Smooth muscle cell (in vitro differentiated cells): Measurements from ENCODE around the gene EPHA6. TPM values are rescaled to one million over a fixed set of nuclear protein-coding genes. Genes with fewer than 3 reads are reported as not detected.
"Not testable (repeated sequence)": the region's sequence is repeated elsewhere in the genome, so short reads cannot be mapped to it uniquely, and the experiment has no call there.

Experiments
- DNase-seq: peaks from one replicate; lab custom pipeline; 2025; ENCODE audit not compliant: unreplicated experiment; lab: John Stamatoyannopoulos, UW
- H2AFZ ChIP-seq: fragments of 200-600 bp; sonication (generic); 2 replicates; pipeline ENCODE4 v1.6.0; 2016; ENCODE audit warnings: antibody characterized with exemption, low read depth, mild to moderate bottlenecking
- H3F3A ChIP-seq: fragments of 200-600 bp; sonication (generic); 2 replicates; pipeline ENCODE4 v1.6.0; 2017; ENCODE audit warnings: antibody characterized with exemption, low read depth
- H3K27ac ChIP-seq: fragments of 200-600 bp; sonication (generic); 2 replicates; pipeline ENCODE4 v1.5.1; 2016; ENCODE audit warnings: low read depth, mild to moderate bottlenecking
- H3K27me3 ChIP-seq: fragments of 200-600 bp; sonication (generic); 2 replicates; pipeline ENCODE4 v1.6.1; 2016; ENCODE audit warnings: low read depth, mild to moderate bottlenecking
- H3K36me3 ChIP-seq: fragments of 200-600 bp; sonication (generic); 2 replicates; pipeline ENCODE4 v1.5.1; 2016; ENCODE audit warnings: low read depth
- H3K4me1 ChIP-seq: fragments of 200-600 bp; sonication (generic); 2 replicates; pipeline ENCODE4 v1.5.1; 2016; ENCODE audit warnings: low read depth
- H3K4me2 ChIP-seq: fragments of 200-600 bp; sonication (generic); 2 replicates; pipeline ENCODE4 v1.6.0; 2016; ENCODE audit warnings: mild to moderate bottlenecking
- H3K4me3 ChIP-seq: fragments of 200-600 bp; sonication (generic); 2 replicates; pipeline ENCODE4 v1.5.1; 2016; ENCODE audit warnings: mild to moderate bottlenecking
- H3K79me2 ChIP-seq: fragments of 200-600 bp; sonication (generic); 2 replicates; pipeline ENCODE4 v1.6.0; 2016; ENCODE audit warnings: low read depth, mild to moderate bottlenecking
- H3K9ac ChIP-seq: fragments of 200-600 bp; sonication (generic); 2 replicates; pipeline ENCODE4 v1.6.0; 2016; ENCODE audit warnings: low read depth
- H3K9me3 ChIP-seq: fragments of 200-600 bp; sonication (generic); replicated peaks from 2 replicates; pipeline ENCODE4 v1.5.1; 2016; ENCODE audit warnings: low read depth
- H4K20me1 ChIP-seq: fragments of 200-600 bp; sonication (generic); 2 replicates; pipeline ENCODE4 v1.6.0; 2016; ENCODE audit warnings: low read depth
- CTCF ChIP-seq: fragments of 200-600 bp; sonication (generic); IDR thresholded peaks from 2 replicates; pipeline ENCODE4 v1.5.1; 2017; ENCODE audit warnings: borderline replicate concordance, mild to moderate bottlenecking, antibody characterized with exemption; ENCODE audit not compliant: insufficient read depth, poor library complexity, severe bottlenecking
- whole genome bisulfite sequencing: methylation state at CpG from one replicate; pipeline ENCODE4 v1.1.7; 2016; ENCODE audit warnings: low lambda C conversion rate; 5-methylcytosine and 5-hydroxymethylcytosine counted together
- polyA plus RNA-seq: library from polyadenylated mRNA; unstranded; fragments of >200 nt; fragmentation: Nextera tagmentation; extraction: Ambion mirVana; gene quantifications from 2 replicates; pipeline ENCODE4 v1.2.1, GENCODE V29; 2016
- total RNA-seq: library from RNA; depleted of rRNA; stranded (reverse); fragments of >200 nt; gene quantifications from 2 replicates; pipeline ENCODE4 v1.2.3, GENCODE V29; 2014

EPHA6 gene
- total and polyA plus RNA-seq, 2 experiments from 2014 or later, result 0.36 to 0.51 TPM

- no peak overlapping the region for H2AFZ ChIP-seq
- no peaks in the 10 kb centered on the region for H3K27me3 ChIP-seq
- no peak overlapping the region for H3K4me3 ChIP-seq
- H4K20me1 ChIP-seq, result no peaks in the 10 kb centered on the region
- no peak overlapping the region for H3K4me2 ChIP-seq
- no peak for DNase-seq
- peaks cover 4% of the 10 kb centered on the region for H3K4me1 ChIP-seq
- H3K36me3 ChIP-seq, result no peaks in the 10 kb centered on the region
- no peaks in the 10 kb centered on the region for H3K79me2 ChIP-seq
- H3F3A ChIP-seq, result no peaks in the 10 kb centered on the region
- no peak for TF ChIP-seq CTCF
- 84% methylated on average over 2 of the region's 2 CpGs for WGBS
- no peaks in the 10 kb centered on the region for H3K9me3 ChIP-seq
- H3K9ac ChIP-seq, result no peak overlapping the region
- H3K27ac ChIP-seq, result no peak overlapping the region
Observed at GRCh38 chr3:97515076-97515475, 700.7 kb downstream of the EPHA6 start.

GRCh38 chr3:97530691-97531090, 716.3 kb downstream of the EPHA6 start:
- H3K27ac ChIP-seq, result no peak overlapping the region
- no peaks in the 10 kb centered on the region for H3K36me3 ChIP-seq
- DNase-seq, result no peak
- H2AFZ ChIP-seq, result no peak overlapping the region
- H4K20me1 ChIP-seq, result no peaks in the 10 kb centered on the region
- no peaks in the 10 kb centered on the region for H3K9me3 ChIP-seq
- no peak overlapping the region for H3K4me2 ChIP-seq
- H3K79me2 ChIP-seq, result no peaks in the 10 kb centered on the region
- H3K4me1 ChIP-seq, result no peaks in the 10 kb centered on the region
- 89% methylated on average over 2 of the region's 2 CpGs for WGBS
- H3F3A ChIP-seq, result no peaks in the 10 kb centered on the region
- H3K9ac ChIP-seq, result no peak overlapping the region
- TF ChIP-seq CTCF, result no peak
- no peaks in the 10 kb centered on the region for H3K27me3 ChIP-seq
- H3K4me3 ChIP-seq, result no peak overlapping the region

DNA sequence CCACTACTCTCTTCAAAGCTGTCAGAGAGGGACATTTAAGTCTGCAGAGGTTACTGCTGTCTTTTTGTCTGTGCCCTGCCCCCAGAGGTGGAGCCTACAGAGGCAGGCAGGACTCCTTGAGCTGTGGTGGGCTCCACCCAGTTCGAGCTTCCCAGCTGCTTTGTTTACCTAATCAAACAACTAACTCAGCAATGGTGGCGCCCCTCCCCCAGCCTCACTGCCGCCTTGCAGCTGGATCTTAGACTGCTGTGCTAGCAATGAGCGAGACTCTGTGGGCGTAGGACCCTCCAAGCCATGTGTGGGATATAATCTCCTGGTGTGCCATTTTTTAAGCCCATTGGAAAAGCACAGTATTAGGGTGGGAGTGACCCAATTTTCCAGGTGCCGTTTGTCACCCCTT, 733.2 kb downstream of the EPHA6 start:
- 88% methylated on average over 6 of the region's 6 CpGs for WGBS
- H3K9me3 ChIP-seq, H3K27ac ChIP-seq, H3K79me2 ChIP-seq, H3K4me1 ChIP-seq, H3F3A ChIP-seq, DNase-seq, H3K27me3 ChIP-seq, H3K9ac ChIP-seq, H3K4me2 ChIP-seq, H3K4me3 ChIP-seq, H4K20me1 ChIP-seq, H3K36me3 ChIP-seq, H2AFZ ChIP-seq: not testable (repeated sequence)

DNA sequence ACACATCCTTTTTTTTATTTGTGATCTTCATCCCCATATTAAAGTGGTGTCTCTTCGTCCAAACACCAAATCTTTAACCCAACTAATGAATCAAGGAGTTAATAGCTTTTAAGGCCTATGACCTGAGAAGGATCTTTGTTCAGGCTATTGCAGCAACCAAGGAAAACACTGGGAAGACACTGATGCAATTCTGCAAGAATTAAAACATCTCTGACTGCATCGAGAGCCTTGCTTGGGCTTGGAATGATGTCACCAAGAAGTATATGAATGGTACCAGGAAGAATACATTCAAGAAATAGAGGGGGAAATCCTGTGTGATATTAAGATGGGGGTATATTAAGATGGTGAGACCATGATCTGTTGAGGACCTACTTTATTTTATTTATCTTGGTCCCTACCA, 736.0 kb downstream of the EPHA6 start:
- Histone ChIP-seq H3K4me1 (no peaks in the 10 kb centered on the region), H3K4me2 (no peak overlapping the region), H3K9me3 (no peaks in the 10 kb centered on the region), H4K20me1 (no peaks in the 10 kb centered on the region), H3K27ac (no peak overlapping the region), H3K4me3 (no peak overlapping the region), H3K36me3 (no peaks in the 10 kb centered on the region), H2AFZ (no peak overlapping the region), H3K79me2 (no peaks in the 10 kb centered on the region), H3K27me3 (no peaks in the 10 kb centered on the region), H3K9ac (no peak overlapping the region), H3F3A (no peaks in the 10 kb centered on the region)
- DNase-seq, result no peak
- no peak for TF ChIP-seq CTCF
- 79% methylated on average over 2 of the region's 2 CpGs for WGBS
